Hematopoietic multipotent progenitor cell treated with erythropoietin and hydrocortisone succinate and interleukin-3 and kit ligand, for 15 days (in vitro differentiated cells): ENCODE results near the gene SEC22C.

ENCODE experiments used
- DNase-seq: peaks from one replicate; pipeline ENCODE4 v3.0.0-alpha.2; 2015; ENCODE audit warnings: low spot score

Gene SEC22C

GRCh38 chr3:42513121-42513520, 68.6 kb downstream of the SEC22C start:
- DNase-seq: no peak

GRCh38 chr3:42511736-42512135, 70.0 kb downstream of the SEC22C start:
- no peak for DNase-seq

GRCh38 chr3:42511201-42511600, 70.6 kb downstream of the SEC22C start:
- DNase-seq: no peak

DNA sequence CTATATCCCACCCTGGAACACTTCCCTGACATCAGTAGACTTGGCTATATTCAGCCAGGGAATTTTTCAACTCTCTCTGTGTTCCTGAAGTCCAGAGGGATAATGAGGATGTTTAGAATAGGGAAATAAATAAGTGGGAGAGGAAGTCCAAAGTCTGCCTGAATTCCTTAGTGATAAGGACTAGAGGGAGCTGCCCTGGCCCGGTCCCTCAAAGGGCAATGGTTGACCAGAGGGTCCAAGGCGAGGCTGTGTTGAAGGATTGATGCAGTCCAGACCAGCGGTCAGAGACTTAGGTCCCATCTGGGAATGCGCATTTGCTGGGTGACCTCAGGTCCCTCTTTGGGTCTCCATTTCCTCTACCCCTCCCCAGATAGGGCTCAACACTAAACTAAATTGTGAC, 71.4 kb downstream of the SEC22C start:
- no peak for DNase-seq

- DNase-seq: no peak
These were observed 72.7 kb downstream of the SEC22C start for GRCh38 chr3:42509111-42509510.

GRCh38 chr3:42508562-42508961, 73.2 kb downstream of the SEC22C start:
- DNase-seq: no peak

DNA sequence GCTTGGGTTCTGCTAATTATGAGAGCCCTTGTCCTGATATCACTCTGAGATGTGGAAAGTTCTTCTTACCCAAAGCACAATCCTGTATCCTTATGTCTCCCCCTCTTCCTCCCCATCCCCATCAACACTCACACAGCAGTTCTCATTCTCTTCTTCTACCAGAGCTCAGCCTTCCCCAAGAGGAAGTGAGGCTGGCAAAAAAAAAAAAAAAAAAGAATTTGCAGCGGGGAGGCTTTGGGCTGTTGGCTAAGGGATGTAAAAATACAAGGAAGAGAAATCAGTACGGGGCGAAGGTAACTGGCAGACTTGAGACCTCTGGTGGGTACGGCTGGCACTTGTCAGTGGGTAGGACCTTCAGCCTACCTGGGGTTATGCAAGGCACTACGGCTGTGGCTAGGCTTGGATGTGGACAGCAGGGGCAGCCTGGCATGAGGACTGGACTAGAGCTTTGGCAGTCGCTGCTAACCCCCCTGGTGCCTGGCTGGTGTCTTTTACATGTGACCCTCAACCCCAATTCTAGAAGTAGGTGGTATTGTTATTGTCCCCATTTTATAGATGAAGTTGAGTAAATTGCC, 73.9 kb downstream of the SEC22C start:
- no peak for DNase-seq

- no peak for DNase-seq
These were observed 74.5 kb downstream of the SEC22C start for GRCh38 chr3:42507252-42507651.

DNA sequence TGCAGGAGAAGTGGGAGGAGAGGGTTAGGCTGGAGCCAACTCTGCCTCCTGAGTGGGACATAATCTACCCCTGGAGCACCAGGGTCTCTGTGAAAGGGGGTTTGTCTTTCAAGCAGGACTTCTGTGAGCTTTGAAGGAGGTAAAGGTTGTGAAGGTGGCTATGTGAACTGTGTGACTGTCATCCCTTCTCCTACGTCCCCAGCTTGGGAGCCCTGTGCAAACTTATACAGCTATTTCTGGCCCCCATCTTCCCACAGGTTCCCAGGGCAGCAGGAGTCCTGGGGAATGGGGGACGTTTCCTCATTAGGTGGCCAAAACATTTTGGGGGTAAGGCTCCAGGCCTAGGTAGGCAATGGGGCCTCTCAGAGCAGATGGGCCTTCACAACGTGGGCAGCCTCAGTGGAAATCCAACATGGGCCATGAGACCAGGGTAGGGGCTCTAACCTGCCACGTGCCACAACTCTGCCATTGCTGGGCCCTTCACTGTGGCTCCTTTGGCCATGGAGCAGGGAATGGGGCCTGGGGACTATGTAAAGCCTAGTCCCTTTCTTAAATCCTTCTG, 75.8 kb downstream of the SEC22C start:
- DNase-seq: no peak

DNA sequence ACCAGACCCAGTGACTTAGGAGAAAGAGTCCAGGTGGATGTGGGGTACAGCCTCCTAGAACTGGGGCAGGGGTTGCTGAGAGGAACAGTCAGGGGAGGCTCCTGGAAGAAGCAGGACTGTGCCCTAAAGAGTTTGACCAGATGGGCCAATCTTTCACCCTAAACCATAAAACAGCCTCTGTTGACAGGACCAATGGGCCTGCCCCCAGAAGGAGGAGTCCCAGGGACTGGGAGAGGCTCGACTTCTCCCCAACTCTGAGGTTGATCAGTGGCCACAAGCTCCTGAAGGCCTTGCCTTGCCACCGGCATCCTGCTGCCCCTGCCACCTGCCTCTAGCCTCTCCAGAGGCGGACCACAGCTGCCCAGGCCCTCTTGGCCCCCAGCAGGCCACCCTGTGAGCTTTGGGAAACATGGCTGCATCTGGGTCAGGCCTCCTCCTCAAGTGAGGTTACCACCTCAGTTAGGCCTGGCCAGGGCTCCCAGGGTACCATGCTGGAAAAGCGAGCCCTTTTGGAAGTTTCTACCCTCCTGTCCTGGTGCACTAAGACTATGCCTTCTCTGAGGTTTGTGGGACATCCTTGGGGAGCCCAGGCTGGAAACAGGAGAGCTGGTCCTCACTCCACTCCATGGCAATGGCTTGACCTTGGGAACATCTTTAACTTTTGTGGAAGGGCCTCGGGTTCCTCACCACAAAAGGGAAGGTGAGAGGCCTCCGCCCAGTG, 76.5 kb downstream of the SEC22C start:
- no peak for DNase-seq

- DNase-seq: no peak
These were observed 77.2 kb downstream of the SEC22C start for GRCh38 chr3:42504334-42505127.

- no peak for DNase-seq
These were observed 77.8 kb downstream of the SEC22C start for GRCh38 chr3:42503957-42504333.

DNA sequence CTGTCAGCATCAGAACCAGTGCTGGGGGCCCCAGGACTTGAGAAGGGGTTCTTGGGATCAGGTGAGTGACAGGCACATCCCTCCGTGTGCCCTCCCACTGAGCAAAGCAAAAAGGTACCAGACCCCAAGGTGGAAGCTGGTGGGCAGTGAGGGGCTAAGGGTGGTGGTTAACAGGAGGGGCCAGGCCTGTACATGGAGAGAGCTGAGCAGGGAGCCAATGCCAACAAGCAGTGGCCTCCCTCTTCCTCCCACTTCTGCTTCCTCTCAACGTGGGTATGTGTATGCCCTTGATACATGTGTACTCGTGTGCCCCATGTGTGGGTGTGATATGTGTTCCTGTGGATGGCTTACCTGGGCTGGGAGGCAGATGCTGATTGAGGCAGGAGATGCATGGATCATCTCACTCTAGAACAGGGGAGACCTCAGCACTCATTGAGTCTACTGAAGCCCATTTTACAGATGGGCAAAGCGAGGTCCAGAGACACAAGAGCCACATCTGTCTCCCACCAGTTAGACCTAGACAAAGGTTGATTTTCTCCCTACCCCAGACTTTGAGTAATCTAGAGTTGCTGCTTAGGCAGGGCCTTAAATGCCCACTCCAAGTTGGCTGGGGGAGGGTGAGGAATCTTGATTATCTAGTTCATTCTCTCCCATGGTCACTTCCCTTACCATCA, 78.4 kb downstream of the SEC22C start:
- DNase-seq: no peak

- peak; percentile 12 for DNase-seq
These were observed 79.1 kb downstream of the SEC22C start, which contains the start of gene VIPR1 for GRCh38 chr3:42502429-42503250. Gene VIPR1 (plus strand): TSS chr3:42502643. CDS start chr3:42502736, 93 bp downstream.

DNA sequence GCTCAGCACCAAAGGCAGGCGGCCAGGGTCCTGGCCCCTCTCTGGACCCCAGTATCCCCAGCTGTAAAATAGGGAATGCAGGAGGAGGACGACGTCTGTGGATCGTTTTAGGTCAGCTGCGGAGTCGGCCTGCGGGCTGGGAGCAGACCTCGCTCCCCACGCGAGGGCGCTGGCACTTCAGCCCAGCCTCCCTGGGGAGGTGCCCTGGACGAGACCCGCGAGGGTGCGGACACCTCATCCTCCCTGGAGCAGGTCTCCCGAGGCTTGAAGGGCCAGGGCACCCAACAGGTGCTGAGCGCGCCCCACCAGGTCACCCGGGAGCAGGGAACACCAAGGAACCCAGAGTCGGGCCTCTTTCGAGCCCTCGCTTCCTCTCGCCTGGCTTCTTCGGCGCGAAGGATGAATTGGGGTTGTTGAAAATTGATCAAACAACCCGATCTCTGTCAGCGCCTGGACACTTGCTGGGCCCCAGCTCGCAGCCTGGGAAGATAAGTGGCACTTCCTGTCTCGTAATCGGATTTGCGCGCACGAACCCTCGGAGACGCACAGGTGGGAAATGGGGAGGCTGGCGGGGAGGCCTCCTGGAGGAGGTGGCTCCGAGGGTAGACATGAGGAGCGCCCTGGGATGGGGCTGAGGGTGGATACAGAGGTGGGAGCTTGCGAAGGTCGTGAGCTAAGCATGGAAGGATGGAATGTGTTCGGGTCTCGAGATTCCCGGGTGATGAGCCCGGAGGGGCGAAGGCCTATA, 79.9 kb downstream of the SEC22C start:
- DNase-seq: no peak

GRCh38 chr3:42501321-42501680, 80.5 kb downstream of the SEC22C start:
- no peak for DNase-seq

DNA sequence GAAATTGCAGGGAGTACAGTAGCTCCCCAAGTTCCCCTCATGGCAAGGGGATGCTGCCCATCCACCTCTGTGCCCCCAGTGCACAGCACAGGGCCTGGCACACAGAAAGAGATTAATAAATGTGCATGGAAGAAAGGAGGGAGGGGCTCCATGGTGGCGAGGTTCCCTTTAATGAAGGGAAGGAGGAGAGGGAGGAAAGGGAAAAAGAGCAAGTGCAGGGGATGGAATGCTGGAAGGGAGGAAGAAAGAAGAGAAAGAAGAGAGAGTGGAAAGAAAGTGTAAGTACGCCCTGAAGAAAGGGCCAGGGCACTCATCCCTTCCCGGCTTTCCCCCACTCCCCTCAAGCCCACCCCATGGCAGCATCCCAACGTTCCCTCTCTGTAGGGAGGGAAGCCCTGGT, 80.9 kb downstream of the SEC22C start:
- DNase-seq: no peak

GRCh38 chr3:42500091-42500490, 81.7 kb downstream of the SEC22C start:
- no peak for DNase-seq

- no peak for DNase-seq
These were observed 82.3 kb downstream of the SEC22C start for GRCh38 chr3:42499478-42499871.

GRCh38 chr3:42498791-42499477, 82.8 kb downstream of the SEC22C start:
- no peak for DNase-seq
